HepG2 (cell line): Measurements from ENCODE around the gene CPLANE1. TPM values are rescaled to one million over a fixed set of nuclear protein-coding genes. Genes with fewer than 3 reads are reported as not detected.
A peak's percentile ranks its signal among the peaks of the same experiment; 100 is the strongest.

Experiments
- ATAC-seq: fragments of 200-7000 bp; cut with Tn5 transposase; 3 replicates; pipeline ENCODE4 v1.9.1; 2020; ENCODE audit warnings: mild to moderate bottlenecking, moderate library complexity
- BruUV-seq: library from RNA; stranded (reverse); fragments of 400-500 nt; replicated peaks from 2 replicates; lab custom pipeline; 2021; lab: Mats Ljungman, UMichigan
- CTCF ChIA-PET: fragments of 300-600 bp; formaldehyde crosslinking; extraction: SDS; loops from one replicate; lab custom pipeline; 2021; ENCODE audit warnings: low total read pairs, inconsistent platforms, low intra/inter-chr PET ratio; lab: Yijun Ruan, JAX
- POLR2A ChIA-PET: fragments of 350-600 bp; sonication (Branson Sonifier 250); formaldehyde crosslinking; loops from one replicate; lab custom pipeline; 2020; ENCODE audit warnings: antibody characterized with exemption, inconsistent platforms; lab: Yijun Ruan, JAX
- DNase-seq: peaks from one replicate; pipeline ENCODE4 v3.0.0-alpha.2; 2015; ENCODE audit warnings: low spot score
- FAIRE-seq: peaks from 3 replicates; lab custom pipeline; 2011; peaks lifted over from hg19 to GRCh38; lab: Jason Lieb, UNC
- H2AFZ ChIP-seq: one replicate; pipeline ENCODE4 v1.6.1; 2011; ENCODE audit warnings: low read length, inconsistent platforms
- H3K27ac ChIP-seq: fragments of 300-600 bp; 3 replicates; pipeline ENCODE4 v1.8.0; 2011; ENCODE audit warnings: mixed run types, mild to moderate bottlenecking, mixed read lengths, low read length, inconsistent platforms; ENCODE audit not compliant: insufficient read depth; ENCODE audit errors: extremely low read length
- H3K27me3 ChIP-seq, 2 experiments: fragments of 200-600 bp in 1 of 2; 2 replicates in 1 of 2; 3 replicates in 1 of 2; pipeline versions ENCODE4 v1.6.0 to v1.8.0; 2011; ENCODE audit warnings: low read length in 2 of 2, mild to moderate bottlenecking in 2 of 2, moderate library complexity in 2 of 2, inconsistent platforms in 1 of 2; ENCODE audit not compliant: insufficient read depth in 2 of 2, control insufficient read depth in 1 of 2
- H3K36me3 ChIP-seq, 2 experiments: fragments of 200-600 bp in 1 of 2; replicated peaks in 1 of 2; 2 replicates in 1 of 2; 3 replicates in 1 of 2; pipeline versions ENCODE4 v1.5.1 to v1.8.0; 2011; ENCODE audit warnings: low read length in 2 of 2, inconsistent platforms in 1 of 2; ENCODE audit not compliant: insufficient read depth in 2 of 2, control insufficient read depth in 1 of 2
- H3K4me1 ChIP-seq: 2 replicates; pipeline ENCODE4 v1.5.1; 2012; ENCODE audit warnings: low read length, inconsistent platforms; ENCODE audit not compliant: insufficient read depth
- H3K4me2 ChIP-seq: 2 replicates; pipeline ENCODE4 v1.6.0; 2011; ENCODE audit warnings: low read depth, low read length, inconsistent platforms
- H3K4me3 ChIP-seq, 3 experiments: fragments of 200-600 bp in 1 of 3; sonication (generic), shearing (Covaris generic) in 1 of 3; replicated peaks in 1 of 3; 2 replicates each; pipeline ENCODE4 v1.5.1; 2011 to 2016; ENCODE audit warnings: low read length in 3 of 3, inconsistent platforms in 2 of 3, low read depth in 2 of 3, mild to moderate bottlenecking in 2 of 3, control low read depth in 1 of 3, mixed read lengths in 1 of 3; ENCODE audit not compliant: insufficient read depth in 1 of 3
- H3K79me2 ChIP-seq: one replicate; pipeline ENCODE4 v1.6.1; 2011; ENCODE audit warnings: low read length, inconsistent platforms; ENCODE audit not compliant: insufficient read depth
- H3K9ac ChIP-seq: 2 replicates; pipeline ENCODE4 v1.6.0; 2011; ENCODE audit warnings: mild to moderate bottlenecking, low read depth, low read length, inconsistent platforms; ENCODE audit not compliant: insufficient read depth
- H3K9me3 ChIP-seq: 2 replicates; pipeline ENCODE4 v1.5.1; 2012; ENCODE audit warnings: mild to moderate bottlenecking, low read length
- H4K20me1 ChIP-seq: 2 replicates; pipeline ENCODE4 v1.6.0; 2011; ENCODE audit warnings: inconsistent platforms, mild to moderate bottlenecking, low read length, moderate library complexity; ENCODE audit not compliant: insufficient read depth
- HDAC2 ChIP-seq: sonication (generic); formaldehyde crosslinking; IDR thresholded peaks from 2 replicates; pipeline ENCODE4 v1.4.0; 2020; ENCODE audit warnings: missing genetic modification reagents
- HMG20B ChIP-seq: conservative IDR thresholded peaks from 2 replicates; pipeline ENCODE4 v1.6.1; 2016; ENCODE audit warnings: missing genetic modification reagents, missing compliant biosample characterization
- ISL2 ChIP-seq: sonication (generic); formaldehyde crosslinking; IDR thresholded peaks from 2 replicates; pipeline ENCODE4 v1.5.0; 2020; ENCODE audit warnings: missing genetic modification reagents
- MYNN ChIP-seq: sonication (generic); formaldehyde crosslinking; IDR thresholded peaks from 2 replicates; pipeline ENCODE4 v1.4.0; 2020; ENCODE audit warnings: mild to moderate bottlenecking, low read depth, missing genetic modification reagents
- NRL ChIP-seq: sonication (generic); formaldehyde crosslinking; IDR thresholded peaks from 2 replicates; pipeline ENCODE4 v1.5.0; 2020; ENCODE audit warnings: missing genetic modification reagents, mild to moderate bottlenecking, moderate library complexity, borderline replicate concordance
- TBX2 ChIP-seq: sonication (generic); formaldehyde crosslinking; IDR thresholded peaks from 2 replicates; pipeline ENCODE4 v1.5.0; 2020; ENCODE audit warnings: missing genetic modification reagents, mild to moderate bottlenecking, borderline replicate concordance
- YEATS2 ChIP-seq: sonication (generic); formaldehyde crosslinking; IDR thresholded peaks from 2 replicates; pipeline ENCODE4 v1.4.0; 2020; ENCODE audit warnings: missing genetic modification reagents, borderline replicate concordance
- WGBS: methylation state at CpG from one replicate; pipeline ENCODE4 v1.1.6; 2017; ENCODE audit warnings: low lambda C conversion rate; 5-methylcytosine and 5-hydroxymethylcytosine counted together
- in situ Hi-C: cut with HindIII; loops from 2 replicates; pipeline ENCODE4 v1.10.0; 2017; ENCODE audit warnings: low pct_unique_long_range_greater_than_20kb; ENCODE audit not compliant: extremely low pct_ligation_motif_present
- intact Hi-C: fragments of 100-400 bp; cut with micrococcal nuclease; formaldehyde crosslinking; loops from one replicate; pipeline ENCODE4 v1.10.0; 2022; ENCODE audit not compliant: unreplicated experiment
- polyA plus RNA-seq, 8 experiments: library from polyadenylated mRNA; depleted of rRNA in 3 of 8; stranded (reverse) in 7 of 8; unstranded in 1 of 8; fragments of >200 nt; fragmentation: Illumina TruSeq in 4 of 8; extraction: Trizol in 4 of 8; gene quantifications; 2 replicates each; pipeline versions ENCODE4 v1.2.1 to v1.2.3, GENCODE V29; 2011 to 2016; ENCODE audit warnings: low read depth in 4 of 8, missing spikeins in 1 of 8, mixed read lengths in 1 of 8; ENCODE audit not compliant: insufficient read depth in 1 of 8
- total RNA-seq, 5 experiments: library from RNA; depleted of rRNA; stranded (reverse); fragments of >200 nt; fragmentation: Illumina TruSeq; extraction: Trizol; gene quantifications; 2 replicates each; pipeline ENCODE4 v1.2.3, GENCODE V29; 2016; ENCODE audit warnings: low read depth in 1 of 5
- TF ChIP-seq, protein P1 (sequence below): IDR thresholded peaks from 2 replicates; pipeline ENCODE4 v1.4.0; 2020; ENCODE audit warnings: mild to moderate bottlenecking, missing genetic modification reagents
- TF ChIP-seq, protein P2 (sequence below): IDR thresholded peaks from 2 replicates; pipeline ENCODE4 v1.6.1; 2016; ENCODE audit warnings: low read depth
- TF ChIP-seq, protein P3 (sequence below): sonication (generic); formaldehyde crosslinking; IDR thresholded peaks from 2 replicates; pipeline ENCODE4 v1.5.0; 2020; ENCODE audit warnings: missing genetic modification reagents
- TF ChIP-seq, protein P4 (sequence below): sonication (generic); formaldehyde crosslinking; IDR thresholded peaks from 2 replicates; pipeline ENCODE4 v1.5.0; 2020; ENCODE audit warnings: missing genetic modification reagents

CPLANE1 gene
- total and polyA plus RNA-seq, 2 of the 13 experiments (the other 11 are each of a cell fraction or from before 2014, with no cell fraction given) = 6.3 to 9.9 TPM

DNA sequence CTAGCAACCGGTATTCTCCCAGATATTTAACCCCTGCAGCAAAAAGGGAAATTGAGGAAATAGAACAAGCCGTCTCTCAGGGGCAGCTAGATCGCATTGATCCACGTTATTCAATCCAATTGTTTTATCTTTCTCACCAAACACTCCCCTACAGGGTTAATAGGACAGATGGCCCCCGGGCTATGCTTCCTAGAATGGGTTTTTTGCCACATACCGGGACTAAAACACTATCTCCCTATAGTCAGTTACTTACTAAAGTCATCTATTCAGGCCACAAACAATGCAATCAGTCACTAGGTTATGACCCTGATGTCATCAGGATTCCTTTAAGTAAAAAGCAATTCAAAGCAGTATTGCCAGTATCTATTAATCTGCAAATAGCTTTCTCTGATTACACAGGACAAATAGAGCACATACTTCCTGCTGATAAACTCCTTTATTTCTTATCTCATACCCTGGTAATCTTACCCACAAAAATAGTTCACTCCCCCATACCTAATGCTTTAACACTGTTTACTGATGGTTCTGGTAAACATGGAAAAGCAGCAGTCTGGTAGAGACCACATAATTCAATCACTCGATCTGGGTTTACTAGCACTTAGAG lies 159.0 kb downstream of the CPLANE1 start (continued):
- TF ChIP-seq, protein P1, sequence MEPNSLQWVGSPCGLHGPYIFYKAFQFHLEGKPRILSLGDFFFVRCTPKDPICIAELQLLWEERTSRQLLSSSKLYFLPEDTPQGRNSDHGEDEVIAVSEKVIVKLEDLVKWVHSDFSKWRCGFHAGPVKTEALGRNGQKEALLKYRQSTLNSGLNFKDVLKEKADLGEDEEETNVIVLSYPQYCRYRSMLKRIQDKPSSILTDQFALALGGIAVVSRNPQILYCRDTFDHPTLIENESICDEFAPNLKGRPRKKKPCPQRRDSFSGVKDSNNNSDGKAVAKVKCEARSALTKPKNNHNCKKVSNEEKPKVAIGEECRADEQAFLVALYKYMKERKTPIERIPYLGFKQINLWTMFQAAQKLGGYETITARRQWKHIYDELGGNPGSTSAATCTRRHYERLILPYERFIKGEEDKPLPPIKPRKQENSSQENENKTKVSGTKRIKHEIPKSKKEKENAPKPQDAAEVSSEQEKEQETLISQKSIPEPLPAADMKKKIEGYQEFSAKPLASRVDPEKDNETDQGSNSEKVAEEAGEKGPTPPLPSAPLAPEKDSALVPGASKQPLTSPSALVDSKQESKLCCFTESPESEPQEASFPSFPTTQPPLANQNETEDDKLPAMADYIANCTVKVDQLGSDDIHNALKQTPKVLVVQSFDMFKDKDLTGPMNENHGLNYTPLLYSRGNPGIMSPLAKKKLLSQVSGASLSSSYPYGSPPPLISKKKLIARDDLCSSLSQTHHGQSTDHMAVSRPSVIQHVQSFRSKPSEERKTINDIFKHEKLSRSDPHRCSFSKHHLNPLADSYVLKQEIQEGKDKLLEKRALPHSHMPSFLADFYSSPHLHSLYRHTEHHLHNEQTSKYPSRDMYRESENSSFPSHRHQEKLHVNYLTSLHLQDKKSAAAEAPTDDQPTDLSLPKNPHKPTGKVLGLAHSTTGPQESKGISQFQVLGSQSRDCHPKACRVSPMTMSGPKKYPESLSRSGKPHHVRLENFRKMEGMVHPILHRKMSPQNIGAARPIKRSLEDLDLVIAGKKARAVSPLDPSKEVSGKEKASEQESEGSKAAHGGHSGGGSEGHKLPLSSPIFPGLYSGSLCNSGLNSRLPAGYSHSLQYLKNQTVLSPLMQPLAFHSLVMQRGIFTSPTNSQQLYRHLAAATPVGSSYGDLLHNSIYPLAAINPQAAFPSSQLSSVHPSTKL (CRISPR knock-in tag) = peak; percentile 52; the same call in 1 of the 2 replicates
- TF ChIP-seq YEATS2 (CRISPR knock-in tag) (no peak), HMG20B (CRISPR knock-in tag) (peak; percentile 92), HDAC2 (CRISPR knock-in tag) (peak; percentile 56; the same call in 1 of the 2 replicates), ISL2 (CRISPR knock-in tag) (0 out of 2 replicates have a peak, but pooled peaks have one; percentile 53), TBX2 (CRISPR knock-in tag) (no peak)

DNA sequence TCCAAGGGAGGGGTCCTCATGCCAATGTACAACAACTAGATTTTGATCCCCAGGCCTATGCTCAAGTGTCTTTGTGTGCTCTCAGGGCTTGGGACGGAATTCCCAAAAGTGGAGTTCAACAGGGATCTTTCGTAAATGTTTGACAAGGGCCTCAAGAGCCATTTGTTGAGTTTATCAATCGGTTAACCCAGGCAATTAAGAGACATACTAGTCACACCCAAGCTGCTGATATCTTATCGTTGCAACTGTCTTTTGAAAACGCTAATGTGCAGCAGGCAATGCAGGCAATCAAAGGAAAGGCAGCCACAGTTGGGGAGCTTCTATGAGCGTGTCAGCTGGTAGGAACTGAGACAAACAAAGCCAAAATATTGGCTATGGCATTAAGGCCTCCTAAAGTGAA lies 161.2 kb downstream of the CPLANE1 start:
- POLR2A ChIA-PET = no interaction called here
- in situ Hi-C loops = no loop called here
- no peak for TF ChIP-seq MYNN (CRISPR knock-in tag)
- TF ChIP-seq, protein P2, sequence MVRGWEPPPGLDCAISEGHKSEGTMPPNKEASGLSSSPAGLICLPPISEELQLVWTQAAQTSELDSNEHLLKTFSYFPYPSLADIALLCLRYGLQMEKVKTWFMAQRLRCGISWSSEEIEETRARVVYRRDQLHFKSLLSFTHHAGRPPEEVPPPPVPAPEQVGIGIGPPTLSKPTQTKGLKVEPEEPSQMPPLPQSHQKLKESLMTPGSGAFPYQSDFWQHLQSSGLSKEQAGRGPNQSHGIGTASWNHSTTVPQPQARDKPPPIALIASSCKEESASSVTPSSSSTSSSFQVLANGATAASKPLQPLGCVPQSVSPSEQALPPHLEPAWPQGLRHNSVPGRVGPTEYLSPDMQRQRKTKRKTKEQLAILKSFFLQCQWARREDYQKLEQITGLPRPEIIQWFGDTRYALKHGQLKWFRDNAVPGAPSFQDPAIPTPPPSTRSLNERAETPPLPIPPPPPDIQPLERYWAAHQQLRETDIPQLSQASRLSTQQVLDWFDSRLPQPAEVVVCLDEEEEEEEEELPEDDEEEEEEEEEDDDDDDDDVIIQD (CRISPR knock-in tag) = no peak
- TF ChIP-seq, protein P3, sequence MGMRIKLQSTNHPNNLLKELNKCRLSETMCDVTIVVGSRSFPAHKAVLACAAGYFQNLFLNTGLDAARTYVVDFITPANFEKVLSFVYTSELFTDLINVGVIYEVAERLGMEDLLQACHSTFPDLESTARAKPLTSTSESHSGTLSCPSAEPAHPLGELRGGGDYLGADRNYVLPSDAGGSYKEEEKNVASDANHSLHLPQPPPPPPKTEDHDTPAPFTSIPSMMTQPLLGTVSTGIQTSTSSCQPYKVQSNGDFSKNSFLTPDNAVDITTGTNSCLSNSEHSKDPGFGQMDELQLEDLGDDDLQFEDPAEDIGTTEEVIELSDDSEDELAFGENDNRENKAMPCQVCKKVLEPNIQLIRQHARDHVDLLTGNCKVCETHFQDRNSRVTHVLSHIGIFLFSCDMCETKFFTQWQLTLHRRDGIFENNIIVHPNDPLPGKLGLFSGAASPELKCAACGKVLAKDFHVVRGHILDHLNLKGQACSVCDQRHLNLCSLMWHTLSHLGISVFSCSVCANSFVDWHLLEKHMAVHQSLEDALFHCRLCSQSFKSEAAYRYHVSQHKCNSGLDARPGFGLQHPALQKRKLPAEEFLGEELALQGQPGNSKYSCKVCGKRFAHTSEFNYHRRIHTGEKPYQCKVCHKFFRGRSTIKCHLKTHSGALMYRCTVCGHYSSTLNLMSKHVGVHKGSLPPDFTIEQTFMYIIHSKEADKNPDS (CRISPR knock-in tag) = no peak
- no peak for TF ChIP-seq NRL (CRISPR knock-in tag)
- TF ChIP-seq, protein P4, sequence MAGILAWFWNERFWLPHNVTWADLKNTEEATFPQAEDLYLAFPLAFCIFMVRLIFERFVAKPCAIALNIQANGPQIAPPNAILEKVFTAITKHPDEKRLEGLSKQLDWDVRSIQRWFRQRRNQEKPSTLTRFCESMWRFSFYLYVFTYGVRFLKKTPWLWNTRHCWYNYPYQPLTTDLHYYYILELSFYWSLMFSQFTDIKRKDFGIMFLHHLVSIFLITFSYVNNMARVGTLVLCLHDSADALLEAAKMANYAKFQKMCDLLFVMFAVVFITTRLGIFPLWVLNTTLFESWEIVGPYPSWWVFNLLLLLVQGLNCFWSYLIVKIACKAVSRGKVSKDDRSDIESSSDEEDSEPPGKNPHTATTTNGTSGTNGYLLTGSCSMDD = no peak

More for the DNA sequence above, 161.2 kb downstream of the CPLANE1 start:
- intact Hi-C loops = no loop called here
- Histone ChIP-seq H3K4me3 (no peak overlapping the region), H3K9me3 (no peaks in the 10 kb centered on the region), H3K36me3 (no peaks in the 10 kb centered on the region), H3K4me2 (no peak overlapping the region), H2AFZ (no peak overlapping the region), H3K9ac (no peak overlapping the region), H3K4me1 (peaks cover 11% of the 10 kb centered on the region), H3K27ac (no peak overlapping the region), H4K20me1 (no peaks in the 10 kb centered on the region), H3K79me2 (no peaks in the 10 kb centered on the region), H3K27me3 (peaks cover 0 to 11% of the 10 kb centered on the region in 2 experiments; a peak in 2 of 5 replicates)
- no peak for ATAC-seq
- DNase-seq = no peak
- no TSS peak for BruUV-seq
- FAIRE-seq = no peak
- CTCF ChIA-PET = no interaction called here
- WGBS = 92% methylated on average over 6 of the region's 6 CpGs
